ENCODE measurements around the gene SPTBN1.

- TF ChIP-seq CTCF (IDR thresholded peaks at IDR 0.05; ENCODE audit: extremely low read depth in 1 of 2, insufficient read depth in 1 of 2, low read depth in 1 of 2, low read length in 2 of 2) (no peak), EZH2 (IDR thresholded peaks at IDR 0.05; ENCODE audit: borderline replicate concordance, low read depth, low read length, severe bottlenecking) (no peak)
Observed at GRCh38 chr2:54551123-54551756, 95.1 kb downstream of the SPTBN1 start.
